Transverse colon (tissue), 4 donors: ENCODE data around the gene DHX40. TPM values are rescaled to one million over a fixed set of nuclear protein-coding genes. Genes with fewer than 3 reads are reported as not detected.

Experiments used
- DNase-seq: peaks from one replicate; pipeline ENCODE4 v3.0.0-alpha.2; 2019
- H3K27ac ChIP-seq, 4 donors: fragments of 200-600 bp; sonication (generic); 2 replicates each; pipeline ENCODE4 v1.5.1; 2016 to 2018; ENCODE audit warnings: inconsistent platforms in 4 of 4
- H3K27me3 ChIP-seq: fragments of 200-600 bp; sonication (generic); 2 replicates; pipeline ENCODE4 v1.5.1; 2017; ENCODE audit warnings: inconsistent platforms
- H3K36me3 ChIP-seq, 4 donors: fragments of 200-600 bp; sonication (generic); 2 replicates each; pipeline ENCODE4 v1.5.1; 2017 to 2019; ENCODE audit warnings: inconsistent platforms in 4 of 4
- H3K4me1 ChIP-seq, 4 donors: fragments of 200-600 bp; sonication (generic); 2 replicates each; pipeline ENCODE4 v1.5.1; 2017 to 2020; ENCODE audit warnings: inconsistent platforms in 4 of 4
- H3K4me3 ChIP-seq, 4 donors: fragments of 200-600 bp; sonication (generic); 1 replicate in 1 of 4; 2 replicates in 3 of 4; pipeline versions ENCODE4 v1.5.1 to v1.6.1; 2017 to 2019; ENCODE audit warnings: inconsistent platforms in 4 of 4
- H3K9me3 ChIP-seq, 2 donors: fragments of 200-600 bp; sonication (generic); 2 replicates each; pipeline ENCODE4 v1.5.1; 2017 to 2019; ENCODE audit warnings: inconsistent platforms in 2 of 2
- CTCF ChIP-seq, 5 experiments: fragments of 200-600 bp in 3 of 5; fragments of 450-650 bp in 2 of 5; sonication (generic) in 3 of 5; IDR thresholded peaks; 1 replicate in 2 of 5; 2 replicates in 3 of 5; pipeline ENCODE4 v1.5.1; 2016 to 2017; ENCODE audit warnings: antibody characterized with exemption in 5 of 5, inconsistent platforms in 3 of 5, mild to moderate bottlenecking in 2 of 5, moderate library complexity in 1 of 5
- EP300 ChIP-seq: sonication (generic); formaldehyde crosslinking; IDR thresholded peaks from one replicate; pipeline ENCODE4 v1.6.1; 2017; ENCODE audit warnings: antibody characterized with exemption, low read depth
- POLR2A ChIP-seq: fragments of 450-650 bp; IDR thresholded peaks from one replicate; pipeline ENCODE4 v1.6.1; 2016; ENCODE audit warnings: antibody characterized with exemption, mild to moderate bottlenecking, moderate library complexity
- POLR2AphosphoS5 ChIP-seq, 3 donors: sonication (generic); formaldehyde crosslinking; IDR thresholded peaks; one replicate each; pipeline ENCODE4 v1.6.1; 2016; ENCODE audit warnings: antibody characterized with exemption in 3 of 3
- WGBS, 2 donors: methylation state at CpG; one replicate each; pipeline ENCODE4 v1.1.5; 2018; ENCODE audit warnings: low coverage in 1 of 2; 5-methylcytosine and 5-hydroxymethylcytosine counted together
- in situ Hi-C, 4 donors: fragments of 200-750 bp; cut with MboI; loops; one replicate each; pipeline versions ENCODE4 v1.15.0 to v1.15.1; 2017; ENCODE audit warnings: low sequenced_read_pairs in 3 of 4, low pct_ligation_motif_present in 1 of 4, low pct_unique_long_range_greater_than_20kb in 1 of 4
- intact Hi-C: fragments of 100-400 bp; cut with DNase I; formaldehyde crosslinking; loops from one replicate; pipeline ENCODE4 v1.15.1; 2023; ENCODE audit warnings: low total_unique reads
- total RNA-seq, 4 donors: library from RNA; depleted of rRNA; stranded (reverse); fragments of >200 nt; gene quantifications; one replicate each; pipeline ENCODE4 v1.1.0, GENCODE V29; 2016

DHX40 gene
- total RNA-seq, 4 donors from 2014 or later = 6.0 to 30.2 (median 15.2) TPM

- H3K27ac ChIP-seq = no peak overlapping the region
- no peaks in the 10 kb centered on the region for H3K27me3 ChIP-seq
- H3K9me3 ChIP-seq = no peaks in the 10 kb centered on the region
- in situ Hi-C loops (no loop called here), intact Hi-C loops (no loop called here)
- TF ChIP-seq POLR2A (no peak), CTCF (IDR thresholded peaks at IDR 0.05) (no peak)
- 60 to 78% methylated on average over 1 to 5 of the region's 5 CpGs for WGBS, 2 donors
- no peak for DNase-seq
- H3K4me1 ChIP-seq = no peaks in the 10 kb centered on the region
- no peak overlapping the region for H3K4me3 ChIP-seq
- H3K36me3 ChIP-seq = no peaks in the 10 kb centered on the region
Observed at GRCh38 chr17:59533694-59534093, 31.7 kb upstream of the DHX40 start.

- Histone ChIP-seq H3K4me1 (no peaks in the 10 kb centered on the region), H3K4me3 (no peak overlapping the region), H3K27me3 (no peaks in the 10 kb centered on the region), H3K27ac (no peak overlapping the region), H3K36me3 (no peaks in the 10 kb centered on the region), H3K9me3 (no peaks in the 10 kb centered on the region)
- WGBS, 2 donors = 46 to 83% methylated on average over 1 of the region's 1 CpG
- intact Hi-C loops (no loop called here), in situ Hi-C loops (no loop called here)
- TF ChIP-seq POLR2A (no peak), CTCF (IDR thresholded peaks at IDR 0.05) (no peak), EP300 (no peak), POLR2AphosphoS5 (IDR thresholded peaks at IDR 0.05) (no peak)
- DNase-seq = no peak
Observed at GRCh38 chr17:59534583-59534982, 30.8 kb upstream of the DHX40 start.

GRCh38 chr17:59538195-59538909 lies 27.1 kb upstream of the DHX40 start:
- no peak for DNase-seq
- no peak overlapping the region for H3K27ac ChIP-seq
- in situ Hi-C loops = no loop called here
- no peak overlapping the region for H3K4me3 ChIP-seq
- H3K9me3 ChIP-seq = no peaks in the 10 kb centered on the region
- TF ChIP-seq POLR2AphosphoS5 (IDR thresholded peaks at IDR 0.05) (no peak), POLR2A (no peak), CTCF (IDR thresholded peaks at IDR 0.05) (no peak), EP300 (no peak)
- no peaks in the 10 kb centered on the region for H3K36me3 ChIP-seq
- no peaks in the 10 kb centered on the region for H3K4me1 ChIP-seq
- H3K27me3 ChIP-seq = no peaks in the 10 kb centered on the region
- intact Hi-C loops = no loop called here

- no peak overlapping the region for H3K27ac ChIP-seq
- no peak overlapping the region for H3K4me3 ChIP-seq
- in situ Hi-C loops = no loop called here
- no peaks in the 10 kb centered on the region for H3K27me3 ChIP-seq
- TF ChIP-seq POLR2A (no peak), CTCF (IDR thresholded peaks at IDR 0.05) (no peak), POLR2AphosphoS5 (IDR thresholded peaks at IDR 0.05) (no peak), EP300 (no peak)
- intact Hi-C loops = no loop called here
- 81% methylated on average over 4 to 8 of the region's 8 CpGs for WGBS, 2 donors
- no peak for DNase-seq
- no peaks in the 10 kb centered on the region for H3K4me1 ChIP-seq
- H3K36me3 ChIP-seq = no peaks in the 10 kb centered on the region
- H3K9me3 ChIP-seq = no peaks in the 10 kb centered on the region
Observed at GRCh38 chr17:59542960-59543635, 22.3 kb upstream of the DHX40 start.
